ENCODE measurements around the gene TSPAN14.

DNA sequence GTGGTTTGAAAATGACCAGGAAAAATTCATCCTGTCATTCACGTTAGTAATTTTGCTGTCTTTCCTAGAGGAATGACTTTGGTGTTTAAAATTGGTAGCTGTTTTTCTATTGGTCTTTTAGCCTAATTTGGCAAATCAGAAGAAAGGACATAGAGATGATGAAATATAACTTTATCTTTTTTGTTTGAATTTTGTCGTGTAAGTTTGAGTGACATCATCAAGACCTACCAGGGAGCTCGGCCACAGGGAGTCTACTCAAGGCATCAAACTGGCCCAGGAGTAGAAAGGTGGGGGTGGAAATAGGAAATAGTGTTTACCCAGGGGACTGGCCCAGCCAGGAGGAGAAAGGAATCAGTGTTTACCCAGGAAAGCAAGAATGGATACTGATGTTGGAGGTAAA is 21.0 kb upstream of the TSPAN14 start:
- TF ChIP-seq CTCF (IDR thresholded peaks at IDR 0.05; ENCODE audit: low read length), result no peak
- TF ChIP-seq EZH2 (optimal IDR thresholded peaks at IDR 0.05; ENCODE audit: low read depth, low read length), result no peak
- TF ChIP-seq EZH2phosphoT487 (IDR thresholded peaks at IDR 0.05; ENCODE audit: low read length), result no peak

All from MM.1S (cell line).